ENCODE data around the gene PDE8B.

The PDE8B gene

GRCh38 chr5:77310494-77311213, 100.2 kb downstream of the PDE8B start:
- H3K4me3 ChIP-seq (ENCODE audit: low read depth, low read length): no peak overlapping the region
- TF ChIP-seq CTCF (IDR thresholded peaks at IDR 0.05; ENCODE audit: low read depth, low read length): no peak

- TF ChIP-seq CTCF (IDR thresholded peaks at IDR 0.05; ENCODE audit: low read depth, low read length): no peak
Observed at GRCh38 chr5:77311214-77311571, 100.7 kb downstream of the PDE8B start.

GRCh38 chr5:77312413-77312812, 101.9 kb downstream of the PDE8B start:
- no peak for TF ChIP-seq CTCF (IDR thresholded peaks at IDR 0.05; ENCODE audit: low read depth, low read length)
- no peak overlapping the region for H3K4me3 ChIP-seq (ENCODE audit: low read depth, low read length)

More at GRCh38 chr5:77311214-77311571, 100.7 kb downstream of the PDE8B start:
- no peak overlapping the region for H3K4me3 ChIP-seq (ENCODE audit: low read depth, low read length)

GRCh38 chr5:77316871-77317661, 106.6 kb downstream of the PDE8B start:
- no peak overlapping the region for H3K4me3 ChIP-seq (ENCODE audit: low read depth, low read length)
- no peak for TF ChIP-seq CTCF (IDR thresholded peaks at IDR 0.05; ENCODE audit: low read depth, low read length)

GRCh38 chr5:77318060-77318459, 107.6 kb downstream of the PDE8B start:
- no peak for TF ChIP-seq CTCF (IDR thresholded peaks at IDR 0.05; ENCODE audit: low read depth, low read length)
- no peak overlapping the region for H3K4me3 ChIP-seq (ENCODE audit: low read depth, low read length)

- no peak overlapping the region for H3K4me3 ChIP-seq (ENCODE audit: low read depth, low read length)
- no peak for TF ChIP-seq CTCF (IDR thresholded peaks at IDR 0.05; ENCODE audit: low read depth, low read length)
Observed at GRCh38 chr5:77319117-77319804, 108.8 kb downstream of the PDE8B start.
